Subcutaneous adipose tissue (tissue), 4 donors: ENCODE data around the gene OLR1. TPM values are rescaled to one million over a fixed set of nuclear protein-coding genes. Genes with fewer than 3 reads are reported as not detected.

Source experiments
- CTCF ChIP-seq: fragments of 450-650 bp; IDR thresholded peaks from one replicate; pipeline ENCODE4 v1.5.1; 2016; ENCODE audit warnings: low read depth, mild to moderate bottlenecking, control low read depth, antibody characterized with exemption, moderate library complexity
- total RNA-seq, 4 donors: library from RNA; depleted of rRNA; stranded (reverse); fragments of >200 nt; gene quantifications; one replicate each; pipeline ENCODE4 v1.1.0, GENCODE V29; 2016

The OLR1 gene
- total RNA-seq, 4 donors from 2014 or later: 0.88 to 8.7 (median 3.3) TPM; not detected in 1

GRCh38 chr12:10158406-10158805 lies 13.5 kb downstream of the OLR1 start:
- TF ChIP-seq CTCF: no peak

GRCh38 chr12:10155966-10156365 lies 16.0 kb downstream of the OLR1 start:
- TF ChIP-seq CTCF: no peak

GRCh38 chr12:10154145-10154496 lies 17.8 kb downstream of the OLR1 start:
- no peak for TF ChIP-seq CTCF

GRCh38 chr12:10153271-10154144 lies 18.4 kb downstream of the OLR1 start:
- no peak for TF ChIP-seq CTCF

- no peak for TF ChIP-seq CTCF
Observed at GRCh38 chr12:10151621-10152020, 20.3 kb downstream of the OLR1 start.

- no peak for TF ChIP-seq CTCF
Observed at GRCh38 chr12:10147714-10148403, 24.1 kb downstream of the OLR1 start.

GRCh38 chr12:10142976-10143589 lies 28.8 kb downstream of the OLR1 start:
- no peak for TF ChIP-seq CTCF
